GM12878 (cell line): ENCODE data around the gene TPMT. TPM values are rescaled to one million over a fixed set of nuclear protein-coding genes. Genes with fewer than 3 reads are reported as not detected.

ENCODE experiments used
- ATAC-seq: fragments of 200-7000 bp; cut with Tn5 transposase; 3 replicates; pipeline ENCODE4 v1.9.1; 2020; ENCODE audit warnings: mild to moderate bottlenecking, moderate library complexity
- BruUV-seq: library from RNA; stranded (reverse); fragments of 400-500 nt; replicated peaks from 2 replicates; lab custom pipeline; 2021; lab: Mats Ljungman, UMichigan
- CTCF ChIA-PET: fragments of 300-600 bp; sonication (Branson Sonifier 250); formaldehyde crosslinking; extraction: SDS; loops from one replicate; lab custom pipeline; 2021; ENCODE audit warnings: inconsistent platforms; lab: Yijun Ruan, JAX
- POLR2A ChIA-PET: fragments of 350-600 bp; formaldehyde crosslinking; extraction: SDS; loops from one replicate; lab custom pipeline; 2021; ENCODE audit warnings: inconsistent platforms; lab: Charles Lee
- RAD21 ChIA-PET: fragments of 300-600 bp; sonication (Branson Sonifier 250); formaldehyde crosslinking; loops from one replicate; lab custom pipeline; 2023; ENCODE audit warnings: antibody characterized with exemption; ENCODE audit not compliant: unreplicated experiment; lab: Charles Lee
- SMC1A ChIA-PET: fragments of 300-600 bp; sonication (Branson Sonifier 250); formaldehyde crosslinking; loops from one replicate; lab custom pipeline; 2023; ENCODE audit not compliant: unreplicated experiment, uncharacterized antibody; lab: Charles Lee
- DNase-seq: peaks from one replicate; pipeline ENCODE4 v3.0.0-alpha.2; 2011; ENCODE audit warnings: low read depth, low spot score
- FAIRE-seq: peaks from 3 replicates; lab custom pipeline; 2011; peaks lifted over from hg19 to GRCh38; lab: Jason Lieb, UNC
- H2AFZ ChIP-seq: 2 replicates; pipeline ENCODE4 v1.6.0; 2011; ENCODE audit warnings: low read depth, low read length, control low read depth; ENCODE audit not compliant: control insufficient read depth
- H3K27ac ChIP-seq: 2 replicates; pipeline ENCODE4 v1.5.1; 2011; ENCODE audit warnings: control low read depth; ENCODE audit not compliant: control insufficient read depth, insufficient read depth
- H3K27me3 ChIP-seq, 2 experiments: replicated peaks in 1 of 2; 2 replicates each; pipeline versions ENCODE4 v1.6.0 to v1.6.1; 2011; ENCODE audit warnings: low read length in 1 of 2; ENCODE audit not compliant: control insufficient read depth in 2 of 2, insufficient read depth in 2 of 2
- H3K36me3 ChIP-seq, 2 experiments: 2 replicates each; pipeline ENCODE4 v1.5.1; 2011; ENCODE audit warnings: low read length in 1 of 2; ENCODE audit not compliant: control insufficient read depth in 2 of 2, insufficient read depth in 2 of 2
- H3K4me1 ChIP-seq: 2 replicates; pipeline ENCODE4 v1.6.1; 2011; ENCODE audit warnings: mild to moderate bottlenecking, low read length, moderate library complexity, mixed read lengths; ENCODE audit not compliant: control insufficient read depth, insufficient read depth
- H3K4me2 ChIP-seq: 2 replicates; pipeline ENCODE4 v1.6.0; 2011; ENCODE audit warnings: control low read depth; ENCODE audit not compliant: control insufficient read depth, insufficient read depth
- H3K4me3 ChIP-seq: fragments of 200-600 bp; sonication (generic); 2 replicates; pipeline ENCODE4 v1.5.1; 2016
- H3K79me2 ChIP-seq: 2 replicates; pipeline ENCODE4 v1.6.0; 2011; ENCODE audit warnings: low read length; ENCODE audit not compliant: control insufficient read depth, insufficient read depth
- H3K9ac ChIP-seq: 2 replicates; pipeline ENCODE4 v1.8.0; 2011; ENCODE audit warnings: low read length, control low read depth, mixed read lengths; ENCODE audit not compliant: control insufficient read depth, insufficient read depth
- H3K9me3 ChIP-seq: replicated peaks from 3 replicates; pipeline ENCODE4 v1.5.1; 2011; ENCODE audit warnings: mild to moderate bottlenecking, low read length; ENCODE audit not compliant: control insufficient read depth, insufficient read depth
- H4K20me1 ChIP-seq: 2 replicates; pipeline ENCODE4 v1.6.0; 2011; ENCODE audit not compliant: control insufficient read depth, insufficient read depth
- CHD2 ChIP-seq: IDR thresholded peaks from 2 replicates; pipeline ENCODE4 v1.6.1; 2011; ENCODE audit warnings: low read depth, low read length, improper control_type of control experiment, borderline replicate concordance
- GABPA ChIP-seq: IDR thresholded peaks from 2 replicates; pipeline ENCODE4 v1.6.1; 2014; ENCODE audit warnings: antibody characterized with exemption, low read depth, mild to moderate bottlenecking, inconsistent platforms
- IKZF2 ChIP-seq, 2 experiments: fragments of 450-650 bp; IDR thresholded peaks; 2 replicates each; pipeline ENCODE4 v1.6.1; 2017; ENCODE audit warnings: mild to moderate bottlenecking in 2 of 2, moderate library complexity in 2 of 2
- JUNB ChIP-seq: IDR thresholded peaks from 2 replicates; pipeline ENCODE4 v1.6.1; 2016; ENCODE audit warnings: antibody characterized with exemption, mild to moderate bottlenecking
- KLF5 ChIP-seq: fragments of 450-650 bp; IDR thresholded peaks from 2 replicates; pipeline ENCODE4 v1.6.1; 2014; ENCODE audit warnings: mild to moderate bottlenecking; ENCODE audit not compliant: partially characterized antibody
- NR2F1 ChIP-seq: fragments of 450-650 bp; conservative IDR thresholded peaks from 2 replicates; pipeline ENCODE4 v1.6.1; 2017; ENCODE audit warnings: mild to moderate bottlenecking
- PBX3 ChIP-seq: IDR thresholded peaks from 2 replicates; pipeline ENCODE4 v1.6.1; 2011; ENCODE audit warnings: mild to moderate bottlenecking, low read depth, low read length, moderate library complexity; ENCODE audit not compliant: insufficient replicate concordance
- PML ChIP-seq: IDR thresholded peaks from 2 replicates; pipeline ENCODE4 v1.6.1; 2012; ENCODE audit warnings: low read length, inconsistent platforms
- PRDM15 ChIP-seq: fragments of 450-650 bp; formaldehyde crosslinking; IDR thresholded peaks from 2 replicates; pipeline ENCODE4 v1.4.0; 2020; ENCODE audit warnings: mild to moderate bottlenecking, moderate library complexity
- SKIL ChIP-seq: fragments of 450-650 bp; IDR thresholded peaks from 2 replicates; pipeline ENCODE4 v1.6.1; 2017; ENCODE audit warnings: mild to moderate bottlenecking, low read depth, inconsistent platforms; ENCODE audit not compliant: poor library complexity, severe bottlenecking
- SUPT20H ChIP-seq: IDR thresholded peaks from 2 replicates; pipeline ENCODE4 v1.6.1; 2011; ENCODE audit warnings: low read depth, mild to moderate bottlenecking, low read length, moderate library complexity, borderline replicate concordance; ENCODE audit not compliant: control insufficient read depth
- TARDBP ChIP-seq: IDR thresholded peaks from 2 replicates; pipeline ENCODE4 v1.6.1; 2016; ENCODE audit warnings: borderline replicate concordance
- WGBS: methylation state at CpG from one replicate; pipeline ENCODE4 v1.1.6; 2016; ENCODE audit warnings: low lambda C conversion rate; ENCODE audit not compliant: insufficient replicate concordance, insufficient coverage; ENCODE audit errors: missing lambda C conversion rate; 5-methylcytosine and 5-hydroxymethylcytosine counted together
- in situ Hi-C: fragments of 300-500 bp; cut with MboI; formaldehyde crosslinking; loops from 9 replicates; pipeline ENCODE4 v1.14.3; 2018; ENCODE audit warnings: mixed read lengths
- intact Hi-C: fragments of 100-400 bp; cut with micrococcal nuclease; formaldehyde crosslinking; loops from one replicate; pipeline ENCODE4 v1.14.2; 2022; ENCODE audit not compliant: unreplicated experiment
- polyA plus RNA-seq, 11 experiments: library from polyadenylated mRNA; depleted of rRNA in 4 of 11; unstranded in 6 of 11; stranded (reverse) in 5 of 11; fragments of >200 nt; fragmentation: Nextera tagmentation in 4 of 11; fragmentation: Illumina TruSeq in 1 of 11; extraction: Ambion mirVana in 4 of 11; extraction: Trizol in 1 of 11; gene quantifications; 1 replicate in 1 of 11; 2 replicates in 10 of 11; pipeline versions ENCODE4 v1.2.1 to v1.2.3, GENCODE V29; 2011 to 2016; ENCODE audit warnings: inconsistent platforms in 2 of 11, missing spikeins in 2 of 11, low read depth in 1 of 11
- total RNA-seq, 4 experiments: library from RNA; depleted of rRNA in 3 of 4; stranded (reverse); fragments of >200 nt in 3 of 4; fragmentation: Illumina TruSeq in 1 of 4; extraction: Trizol in 1 of 4; gene quantifications; 2 replicates each; pipeline versions ENCODE4 v1.2.1 to v1.2.3, GENCODE V29; 2013 to 2021

The TPMT gene
- total and polyA plus RNA-seq, 10 of the 15 experiments (the other 5 are each of a cell fraction or from before 2014, with no cell fraction given), result 7.9 to 18.2 (median 16.3) TPM

GRCh38 chr6:18192026-18192425 lies 37.1 kb upstream of the TPMT start:
- H3K4me1 ChIP-seq, result no peaks in the 10 kb centered on the region
- ChIA-PET RAD21 (no interaction called here), CTCF (interaction anchor here (0.7 kb wide), 1 partner anchor 29 kb away, joined by 3 read pairs; no protein-coding TSS in a partner anchor), SMC1A (interaction anchor here (1.0 kb wide), 2 partner anchors 9 to 21 kb away, joined by 3 to 4 read pairs; no protein-coding TSS in a partner anchor), POLR2A (interaction anchor here (0.7 to 1.0 kb wide), 3 partner anchors 22 to 149 kb away, joined by 3 to 5 read pairs (median 4); no protein-coding TSS in a partner anchor)
- no peak overlapping the region for H3K9ac ChIP-seq
- H3K36me3 ChIP-seq, result peaks cover 0 to 11% of the 10 kb centered on the region in 2 experiments; a peak in 3 of 4 replicates
- H2AFZ ChIP-seq, result no peak overlapping the region
- no peak for FAIRE-seq
- WGBS, result 96% methylated on average over 3 of the region's 3 CpGs
- H3K9me3 ChIP-seq, result no peaks in the 10 kb centered on the region
- H3K27me3 ChIP-seq, result no peaks in the 10 kb centered on the region
- H3K4me2 ChIP-seq, result no peak overlapping the region
- H3K27ac ChIP-seq, result no peak overlapping the region
- no peak for ATAC-seq
- H3K4me3 ChIP-seq, result no peak overlapping the region
- in situ Hi-C loops (no loop called here), intact Hi-C loops (no loop called here)
- H4K20me1 ChIP-seq, result no peaks in the 10 kb centered on the region
- no peak for DNase-seq
- BruUV-seq, result no TSS peak
- H3K79me2 ChIP-seq, result no peaks in the 10 kb centered on the region
- TF ChIP-seq PML (no peak), TARDBP (no peak), NR2F1 (no peak), SKIL (no peak), PBX3 (no peak), GABPA (no peak), PRDM15 (CRISPR knock-in tag) (no peak), KLF5 (no peak), JUNB (no peak), CHD2 (no peak), SUPT20H (no peak), IKZF2 (IDR thresholded peaks at IDR 0.05) (no peak)
